ENCODE data around the gene PSAT1.
A peak's percentile ranks its signal among the peaks of the same experiment; 100 is the strongest.
"Not testable (repeated sequence)": the region's sequence is repeated elsewhere in the genome, so short reads cannot be mapped to it uniquely, and the experiment has no call there.

Gene PSAT1

DNA sequence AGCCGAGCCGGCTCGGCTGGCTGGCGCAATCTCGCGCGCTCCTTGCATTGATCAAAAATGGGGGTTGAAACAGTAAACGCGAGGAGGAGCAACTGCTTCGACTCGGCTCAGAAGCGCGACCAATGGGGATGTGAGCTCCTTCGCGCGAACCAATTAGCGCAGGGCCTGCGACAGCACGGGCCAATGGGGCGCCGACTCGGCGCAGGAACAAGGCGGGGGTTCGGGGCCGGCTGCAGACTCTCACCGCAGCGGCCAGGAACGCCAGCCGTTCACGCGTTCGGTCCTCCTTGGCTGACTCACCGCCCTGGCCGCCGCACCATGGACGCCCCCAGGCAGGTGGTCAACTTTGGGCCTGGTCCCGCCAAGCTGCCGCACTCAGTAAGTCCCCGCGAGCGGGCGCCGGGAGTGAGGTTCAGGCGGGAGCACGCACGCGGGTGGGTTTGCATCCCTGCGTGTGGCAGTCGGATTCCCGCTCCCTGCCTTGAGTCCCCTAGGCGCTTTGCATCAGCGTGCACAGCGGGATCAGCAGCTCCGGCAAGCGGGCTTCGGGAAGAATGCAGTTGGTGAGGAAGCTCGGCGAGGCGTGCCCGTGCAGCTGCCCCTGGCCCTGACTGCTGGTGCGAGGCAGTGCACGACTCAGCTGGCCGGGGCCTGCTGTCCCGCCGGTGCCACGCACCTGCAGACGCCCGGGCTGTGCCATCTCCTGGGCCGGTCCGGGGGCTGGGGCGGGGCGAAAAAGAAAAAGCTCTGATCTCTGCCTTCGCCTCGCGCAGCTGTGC lies at the start of gene PSAT1:
TSS of gene PSAT1 (plus strand) at position 233 of the 779 bp plus-strand sequence. CDS start at position 319, 86 bp downstream.
- peaks cover 14% of the 10 kb centered on the region for H3K36me3 Mint-ChIP-seq
- peak within 1 kb of the TSS; percentile 95 for H3K27ac Mint-ChIP-seq
- peak within 1 kb of the TSS; percentile 93 for H3K4me3 Mint-ChIP-seq
- H3K9me3 Mint-ChIP-seq (ENCODE audit: low read depth): no peaks in the 10 kb centered on the region
- H3K4me1 Mint-ChIP-seq (ENCODE audit: low read depth): peaks cover 43% of the 10 kb centered on the region
- no peaks in the 10 kb centered on the region for H3K27me3 Mint-ChIP-seq

DNA sequence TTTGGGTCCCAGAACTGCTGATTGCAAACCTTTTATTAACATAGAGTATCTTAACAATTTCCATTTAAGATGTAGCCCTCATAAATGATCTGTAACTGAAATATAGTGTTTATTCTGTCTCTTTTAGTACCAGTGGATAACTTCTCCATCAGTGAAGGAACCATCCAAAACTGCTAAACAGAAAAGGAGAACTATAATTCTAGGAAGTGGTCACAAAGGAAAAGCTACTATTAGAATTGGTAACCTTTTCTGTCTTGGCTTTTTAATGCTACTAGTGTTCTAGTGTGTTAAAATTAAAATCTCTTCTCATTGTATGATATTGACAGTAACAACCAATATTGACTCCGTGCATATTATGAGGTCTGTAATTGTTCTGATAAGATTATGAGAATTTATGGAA lies 48.3 kb upstream of the PSAT1 start:
- no peak overlapping the region for H3K27ac Mint-ChIP-seq
- no peaks in the 10 kb centered on the region for H3K9me3 Mint-ChIP-seq (ENCODE audit: low read depth)
- H3K27me3 Mint-ChIP-seq: no peaks in the 10 kb centered on the region
- peaks cover 15% of the 10 kb centered on the region for H3K36me3 Mint-ChIP-seq
- H3K4me3 Mint-ChIP-seq: no peak overlapping the region
- no peaks in the 10 kb centered on the region for H3K4me1 Mint-ChIP-seq (ENCODE audit: low read depth)

GRCh38 chr9:78249542-78249941 lies 47.4 kb upstream of the PSAT1 start:
- Mint-ChIP-seq H3K36me3 (peaks cover 15% of the 10 kb centered on the region), H3K4me3 (no peak overlapping the region), H3K27ac (no peak overlapping the region), H3K27me3 (no peaks in the 10 kb centered on the region), H3K9me3 (ENCODE audit: low read depth) (no peaks in the 10 kb centered on the region), H3K4me1 (ENCODE audit: low read depth) (no peaks in the 10 kb centered on the region)

DNA sequence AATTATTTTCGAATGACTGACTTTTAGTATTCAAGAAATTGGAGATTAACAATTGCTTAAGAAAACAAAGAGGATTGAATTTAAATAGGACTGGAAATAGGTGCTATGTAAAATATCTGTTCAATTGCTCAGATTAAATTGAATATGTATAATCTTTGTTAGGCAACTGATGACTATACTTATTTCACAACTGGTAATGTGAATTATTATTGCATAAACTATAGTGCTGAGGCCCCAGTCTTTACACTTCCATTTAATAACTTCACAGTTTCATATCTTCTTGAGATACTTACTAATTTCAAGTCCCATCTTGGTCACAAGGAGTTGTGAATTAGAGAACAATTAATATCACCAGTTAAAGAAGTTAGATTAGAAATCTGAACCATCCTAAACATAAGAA lies 44.3 kb upstream of the PSAT1 start:
- no peaks in the 10 kb centered on the region for H3K9me3 Mint-ChIP-seq (ENCODE audit: low read depth)

DNA sequence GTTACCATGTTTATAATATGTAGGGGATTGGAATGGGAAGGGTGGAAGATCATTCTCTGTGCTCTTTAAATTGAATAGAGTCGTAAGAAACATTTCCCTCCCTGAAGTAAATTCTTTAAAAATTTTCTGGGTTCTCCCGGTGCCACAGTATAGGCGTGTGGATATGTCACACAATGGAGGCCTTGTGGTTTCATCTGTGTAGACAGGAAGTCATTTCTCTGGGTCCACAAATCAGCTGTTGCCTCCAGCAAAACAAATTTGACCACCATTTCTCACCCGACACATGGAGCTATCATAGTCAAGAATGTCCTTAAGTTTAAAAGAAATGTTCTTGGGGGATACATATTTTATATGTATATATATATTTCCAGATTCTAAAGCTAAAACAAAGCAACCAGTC lies 43.6 kb upstream of the PSAT1 start:
- peaks cover 8% of the 10 kb centered on the region for H3K36me3 Mint-ChIP-seq
- H3K4me3 Mint-ChIP-seq: no peak overlapping the region

More for the DNA sequence above, 44.3 kb upstream of the PSAT1 start:
- Mint-ChIP-seq H3K4me3 (no peak overlapping the region), H3K27ac (no peak overlapping the region), H3K4me1 (ENCODE audit: low read depth) (no peaks in the 10 kb centered on the region), H3K27me3 (no peaks in the 10 kb centered on the region), H3K36me3 (peaks cover 8% of the 10 kb centered on the region)

GRCh38 chr9:78261403-78262001 lies 35.4 kb upstream of the PSAT1 start:
- H3K36me3 Mint-ChIP-seq: peaks cover 8% of the 10 kb centered on the region
- H3K9me3 Mint-ChIP-seq (ENCODE audit: low read depth): no peaks in the 10 kb centered on the region
- no peak overlapping the region for H3K4me3 Mint-ChIP-seq
- H3K4me1 Mint-ChIP-seq (ENCODE audit: low read depth): no peaks in the 10 kb centered on the region
- no peak overlapping the region for H3K27ac Mint-ChIP-seq
- H3K27me3 Mint-ChIP-seq: no peaks in the 10 kb centered on the region

More for the DNA sequence above, 43.6 kb upstream of the PSAT1 start:
- no peaks in the 10 kb centered on the region for H3K4me1 Mint-ChIP-seq (ENCODE audit: low read depth)
- H3K9me3 Mint-ChIP-seq (ENCODE audit: low read depth): no peaks in the 10 kb centered on the region
- H3K27me3 Mint-ChIP-seq: no peaks in the 10 kb centered on the region
- no peak overlapping the region for H3K27ac Mint-ChIP-seq

GRCh38 chr9:78262655-78263054 lies 34.3 kb upstream of the PSAT1 start:
- Mint-ChIP-seq H3K4me1 (ENCODE audit: low read depth) (no peaks in the 10 kb centered on the region), H3K27ac (no peak overlapping the region), H3K27me3 (no peaks in the 10 kb centered on the region), H3K36me3 (peaks cover 9% of the 10 kb centered on the region), H3K4me3 (no peak overlapping the region), H3K9me3 (ENCODE audit: low read depth) (no peaks in the 10 kb centered on the region)

DNA sequence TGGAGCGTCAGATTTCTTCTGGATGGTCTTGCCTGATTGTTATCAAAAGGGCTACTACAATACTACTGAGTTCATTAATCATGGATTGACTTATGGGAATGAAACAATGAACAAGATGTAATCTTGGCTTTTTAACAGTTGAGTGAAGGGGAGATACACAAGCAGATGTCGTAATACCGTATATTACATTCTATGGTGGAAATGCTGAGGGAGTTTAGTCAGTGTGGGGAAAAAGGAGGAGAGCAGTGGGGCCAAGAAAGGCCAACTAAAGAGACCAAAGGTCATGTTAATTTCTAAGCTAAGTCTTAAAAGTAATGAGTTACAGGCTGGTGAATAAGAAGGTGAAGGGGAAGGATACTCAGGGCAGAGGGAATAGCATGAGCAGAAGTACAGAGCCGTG lies 29.0 kb upstream of the PSAT1 start:
- Mint-ChIP-seq H3K27me3 (no peaks in the 10 kb centered on the region), H3K4me1 (ENCODE audit: low read depth) (no peaks in the 10 kb centered on the region), H3K36me3 (peaks cover 25% of the 10 kb centered on the region), H3K27ac (no peak overlapping the region), H3K4me3 (no peak overlapping the region), H3K9me3 (ENCODE audit: low read depth) (no peaks in the 10 kb centered on the region)

- Mint-ChIP-seq H3K27me3 (no peaks in the 10 kb centered on the region), H3K4me1 (ENCODE audit: low read depth) (no peaks in the 10 kb centered on the region), H3K9me3 (ENCODE audit: low read depth) (no peaks in the 10 kb centered on the region), H3K4me3 (no peak overlapping the region), H3K27ac (no peak overlapping the region), H3K36me3 (peaks cover 26% of the 10 kb centered on the region)
Observed at GRCh38 chr9:78269784-78270183, 27.1 kb upstream of the PSAT1 start.

GRCh38 chr9:78272307-78272706 lies 24.6 kb upstream of the PSAT1 start:
- Mint-ChIP-seq H3K4me1 (ENCODE audit: low read depth) (no peaks in the 10 kb centered on the region), H3K27ac (no peak overlapping the region), H3K27me3 (no peaks in the 10 kb centered on the region), H3K36me3 (peaks cover 23% of the 10 kb centered on the region), H3K4me3 (no peak overlapping the region), H3K9me3 (ENCODE audit: low read depth) (no peaks in the 10 kb centered on the region)

DNA sequence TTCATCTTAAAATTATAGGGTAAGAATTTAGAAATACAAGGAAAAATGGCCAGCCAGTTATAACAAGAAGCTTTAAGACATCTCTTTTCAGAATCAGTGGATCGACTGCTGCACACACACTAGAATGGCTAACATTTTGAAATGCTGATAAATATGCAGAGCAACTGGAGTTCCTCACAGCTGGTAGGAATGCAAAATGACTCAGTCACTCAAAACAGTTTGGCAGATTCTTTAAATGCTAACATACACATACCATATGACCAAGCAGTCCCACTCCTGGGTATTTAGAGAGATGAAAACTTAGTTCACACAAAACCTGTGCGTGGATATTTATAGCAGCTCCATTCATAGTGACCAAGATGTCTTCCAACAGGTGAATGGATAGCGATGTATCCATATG lies 23.2 kb upstream of the PSAT1 start:
- H3K4me3 Mint-ChIP-seq: no peak overlapping the region
- no peaks in the 10 kb centered on the region for H3K9me3 Mint-ChIP-seq (ENCODE audit: low read depth)
- peaks cover 16% of the 10 kb centered on the region for H3K36me3 Mint-ChIP-seq
- no peak overlapping the region for H3K27ac Mint-ChIP-seq
- no peaks in the 10 kb centered on the region for H3K27me3 Mint-ChIP-seq
- H3K4me1 Mint-ChIP-seq (ENCODE audit: low read depth): peaks cover 10% of the 10 kb centered on the region

DNA sequence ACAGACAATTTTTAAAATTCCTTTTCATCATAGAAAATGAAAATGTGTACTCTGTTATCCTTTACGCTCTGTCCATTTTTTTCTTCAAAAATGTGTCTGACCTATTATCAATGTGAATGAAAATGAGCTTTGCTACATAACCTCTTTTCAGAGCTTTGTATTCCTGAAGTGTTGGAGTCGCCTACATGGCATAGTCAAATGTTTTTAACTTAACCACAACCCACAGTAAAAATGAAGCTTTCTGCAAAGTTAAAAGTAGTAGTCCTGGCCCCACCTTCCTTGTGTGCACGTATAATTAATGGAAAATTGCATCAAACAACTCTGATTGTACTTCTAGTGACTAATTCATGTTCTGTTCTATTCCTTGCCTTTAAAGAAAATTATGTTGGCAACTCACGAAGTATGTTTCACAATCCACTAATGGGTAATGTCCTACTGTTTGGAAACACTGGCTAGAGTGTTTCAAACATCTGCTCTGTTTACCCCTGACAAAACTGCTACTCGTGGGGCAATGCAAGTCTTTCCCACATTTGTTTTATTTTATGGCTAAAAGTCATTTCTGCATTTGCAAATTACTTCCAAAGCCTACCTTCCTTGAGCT lies 18.6 kb upstream of the PSAT1 start:
- no peaks in the 10 kb centered on the region for H3K27me3 Mint-ChIP-seq
- no peaks in the 10 kb centered on the region for H3K9me3 Mint-ChIP-seq (ENCODE audit: low read depth)
- H3K4me3 Mint-ChIP-seq: no peak overlapping the region
- no peak overlapping the region for H3K27ac Mint-ChIP-seq
- H3K36me3 Mint-ChIP-seq: peaks cover 2% of the 10 kb centered on the region
- H3K4me1 Mint-ChIP-seq (ENCODE audit: low read depth): peaks cover 10% of the 10 kb centered on the region

DNA sequence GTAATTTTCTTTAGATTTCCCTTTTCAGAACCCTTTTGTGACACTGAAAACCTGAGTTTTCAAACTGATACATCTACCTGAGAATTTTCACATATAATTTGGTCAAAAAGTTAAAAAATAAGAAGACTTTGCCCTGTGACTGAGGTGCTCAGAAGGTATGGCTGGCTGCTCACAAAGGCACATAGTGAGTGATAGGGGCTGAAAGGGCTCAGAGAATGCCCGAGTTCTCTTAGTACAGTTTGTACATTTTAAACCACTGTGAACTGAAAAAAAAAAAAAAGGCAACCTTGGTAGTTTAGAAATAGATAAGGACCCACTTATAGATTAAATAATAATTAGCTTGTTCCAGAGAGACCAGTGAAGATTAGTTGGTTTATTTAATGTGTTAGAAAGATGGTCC lies 18.1 kb upstream of the PSAT1 start:
- peaks cover 10% of the 10 kb centered on the region for H3K4me1 Mint-ChIP-seq (ENCODE audit: low read depth)
- no peak overlapping the region for H3K27ac Mint-ChIP-seq
- no peaks in the 10 kb centered on the region for H3K27me3 Mint-ChIP-seq
- no peak overlapping the region for H3K4me3 Mint-ChIP-seq
- peaks cover 2% of the 10 kb centered on the region for H3K36me3 Mint-ChIP-seq
- no peaks in the 10 kb centered on the region for H3K9me3 Mint-ChIP-seq (ENCODE audit: low read depth)

DNA sequence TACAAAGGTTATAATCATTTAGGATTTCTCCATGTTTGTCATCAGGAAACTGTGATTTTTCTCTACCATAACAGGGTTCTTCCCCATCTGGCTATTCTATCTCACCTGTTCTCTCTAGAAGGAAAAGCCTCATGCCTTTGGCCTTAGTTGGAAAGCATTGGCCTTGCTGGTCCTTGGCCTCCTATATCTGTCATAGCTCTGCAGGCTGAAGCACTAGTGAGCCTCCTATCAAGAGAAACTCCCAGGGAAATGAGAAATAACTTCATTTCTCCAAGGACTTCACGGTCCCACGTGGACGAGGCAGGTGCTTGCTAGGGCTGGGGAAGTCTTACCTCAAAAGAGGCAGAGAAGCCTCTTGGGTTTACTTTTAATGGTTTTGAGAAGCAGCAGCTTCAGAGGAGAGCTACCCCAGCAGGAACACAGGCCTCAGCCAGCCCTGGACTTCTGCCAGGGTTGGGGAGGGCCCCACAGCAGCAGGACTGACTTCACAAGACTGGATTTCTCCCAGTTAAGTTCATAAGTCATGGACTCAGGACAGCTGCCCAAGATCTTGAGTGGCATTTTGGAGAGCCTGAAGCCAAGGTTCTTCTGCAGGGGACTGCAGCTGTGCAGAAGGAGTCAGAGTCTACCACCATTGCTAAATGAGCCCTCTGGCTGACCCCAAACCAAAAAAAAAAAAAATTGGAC lies 15.8 kb upstream of the PSAT1 start:
- no peak overlapping the region for H3K4me3 Mint-ChIP-seq
- H3K27me3 Mint-ChIP-seq: no peaks in the 10 kb centered on the region
- no peaks in the 10 kb centered on the region for H3K9me3 Mint-ChIP-seq (ENCODE audit: low read depth)
- H3K27ac Mint-ChIP-seq: no peak overlapping the region
- no peaks in the 10 kb centered on the region for H3K36me3 Mint-ChIP-seq
- H3K4me1 Mint-ChIP-seq (ENCODE audit: low read depth): peaks cover 10% of the 10 kb centered on the region

GRCh38 chr9:78284181-78284580 lies 12.7 kb upstream of the PSAT1 start:
- H3K27ac Mint-ChIP-seq; H3K36me3 Mint-ChIP-seq; H3K9me3 Mint-ChIP-seq (ENCODE audit: low read depth); H3K4me1 Mint-ChIP-seq (ENCODE audit: low read depth); H3K4me3 Mint-ChIP-seq; H3K27me3 Mint-ChIP-seq: not testable (repeated sequence)

All from activated naive CD8-positive, alpha-beta T cell (primary cell).